HG02642 (cell line): ENCODE data around the gene SLC1A4.
"Not testable (repeated sequence)": the region's sequence is repeated elsewhere in the genome, so short reads cannot be mapped to it uniquely, and the experiment has no call there.

Experiments used
- ATAC-seq: cut with Tn5 transposase; IDR thresholded peaks from one replicate; pipeline ENCODE4 v1.9.1; 2021; ENCODE audit warnings: mild to moderate bottlenecking; ENCODE audit not compliant: unreplicated experiment, poor library complexity

The SLC1A4 gene

GRCh38 chr2:64989982-64990614 lies 899 bp downstream of the SLC1A4 start:
- ATAC-seq: peak; percentile 2

DNA sequence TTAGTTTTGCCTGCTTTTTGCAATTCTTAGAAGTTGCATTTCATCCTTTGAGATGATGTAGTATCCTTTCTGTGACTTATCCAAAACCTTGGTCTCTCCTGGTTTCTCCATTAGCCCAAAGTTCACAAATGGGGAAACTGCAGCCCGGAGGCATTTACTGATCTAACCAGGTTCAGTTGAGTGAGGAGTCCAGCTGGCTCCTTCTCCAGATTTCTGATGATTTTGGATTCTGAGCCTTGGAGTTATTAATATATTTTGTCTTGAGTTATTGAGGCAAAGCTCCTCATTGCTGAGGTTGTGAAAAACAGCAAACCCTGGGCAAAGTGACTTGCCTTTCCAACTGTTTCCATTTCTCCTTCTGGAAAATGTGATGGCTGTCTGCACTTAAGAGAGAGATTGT lies 1.7 kb downstream of the SLC1A4 start:
- no peak for ATAC-seq

GRCh38 chr2:64992218-64992617 lies 3.0 kb downstream of the SLC1A4 start:
- ATAC-seq: no peak

- no peak for ATAC-seq
These were observed 3.8 kb downstream of the SLC1A4 start for GRCh38 chr2:64992990-64993389.

GRCh38 chr2:64995041-64995440 lies 5.8 kb downstream of the SLC1A4 start:
- no peak for ATAC-seq

GRCh38 chr2:64996871-64997307 lies 7.7 kb downstream of the SLC1A4 start:
- no peak for ATAC-seq

- ATAC-seq: no peak
These were observed 9.5 kb downstream of the SLC1A4 start for GRCh38 chr2:64998658-64999061.

- no peak for ATAC-seq
These were observed 10.6 kb downstream of the SLC1A4 start for GRCh38 chr2:64999754-65000153.

GRCh38 chr2:65000644-65001043 lies 11.4 kb downstream of the SLC1A4 start:
- no peak for ATAC-seq

GRCh38 chr2:65003037-65003436 lies 13.8 kb downstream of the SLC1A4 start:
- ATAC-seq: no peak

GRCh38 chr2:65004232-65004631 lies 15.0 kb downstream of the SLC1A4 start:
- ATAC-seq: not testable (repeated sequence)

GRCh38 chr2:65013776-65014175 lies 24.6 kb downstream of the SLC1A4 start:
- no peak for ATAC-seq

DNA sequence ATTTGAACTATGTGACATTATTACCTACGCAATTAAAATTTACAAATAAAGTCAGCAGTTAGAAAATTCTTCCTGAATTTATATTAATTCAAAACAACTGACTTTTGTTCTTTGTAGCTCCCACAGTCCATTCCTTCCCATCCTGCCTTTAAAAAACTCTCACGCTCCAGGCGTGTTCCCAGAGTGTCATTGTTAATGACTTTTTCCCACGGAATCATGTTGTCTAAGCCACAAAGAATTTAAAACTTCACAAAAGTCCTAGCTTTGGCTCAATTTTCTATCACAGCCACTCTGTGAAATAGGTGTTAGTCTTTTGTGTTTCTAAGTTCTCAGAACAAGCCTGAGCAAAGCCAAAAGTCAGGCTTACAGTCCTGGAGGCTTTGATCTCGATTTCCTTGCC lies 26.5 kb downstream of the SLC1A4 start:
- no peak for ATAC-seq

- ATAC-seq: peak; percentile 64
These were observed 27.6 kb downstream of the SLC1A4 start for GRCh38 chr2:65016789-65017188.

DNA sequence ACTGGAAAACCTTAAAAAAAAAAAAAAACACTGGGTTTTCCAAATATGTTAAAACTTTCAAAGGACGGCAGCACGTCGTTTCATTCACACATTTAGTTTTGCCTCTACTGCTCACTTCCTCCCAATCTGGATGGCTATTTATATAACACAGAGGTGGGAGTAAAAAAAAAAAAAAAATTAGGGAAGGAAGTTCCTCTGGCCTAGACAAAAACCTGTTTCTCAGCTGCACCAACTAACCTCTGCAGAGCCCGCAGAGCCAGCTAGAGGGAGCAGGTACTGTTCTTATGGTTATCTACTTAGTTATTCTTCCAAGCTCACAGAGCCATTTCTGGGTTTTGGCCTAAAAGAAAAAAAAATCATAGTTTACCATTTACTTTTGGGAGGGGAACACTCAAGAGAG lies 28.1 kb downstream of the SLC1A4 start:
- ATAC-seq: no peak

GRCh38 chr2:65018141-65018582 lies 29.0 kb downstream of the SLC1A4 start:
- ATAC-seq: no peak

GRCh38 chr2:65019010-65019409 lies 29.8 kb downstream of the SLC1A4 start:
- no peak for ATAC-seq

DNA sequence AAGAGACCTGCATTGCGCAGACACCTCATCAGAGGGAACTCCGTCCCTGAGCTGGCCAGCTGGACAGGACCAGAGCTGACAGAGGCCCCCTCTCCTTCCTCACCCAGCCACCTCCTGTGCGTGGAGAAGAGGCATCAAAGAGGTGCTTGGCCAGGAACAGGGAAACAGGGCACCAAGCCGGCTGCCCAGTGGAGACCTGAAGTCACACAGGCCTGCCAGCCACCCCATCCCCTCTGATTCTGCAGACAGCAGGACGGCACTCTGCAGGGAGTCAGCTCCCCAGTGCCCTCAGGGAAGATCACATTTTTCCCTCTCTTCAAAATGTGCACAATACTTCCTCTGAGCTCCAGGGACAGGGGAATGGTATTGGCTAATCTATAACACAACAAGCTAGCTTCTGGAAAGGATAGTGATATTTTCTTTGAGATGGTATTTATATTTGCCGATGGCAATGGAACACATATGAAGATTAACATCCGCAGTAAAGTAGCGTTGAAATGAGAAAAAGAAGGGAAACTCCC lies 30.5 kb downstream of the SLC1A4 start:
- no peak for ATAC-seq

DNA sequence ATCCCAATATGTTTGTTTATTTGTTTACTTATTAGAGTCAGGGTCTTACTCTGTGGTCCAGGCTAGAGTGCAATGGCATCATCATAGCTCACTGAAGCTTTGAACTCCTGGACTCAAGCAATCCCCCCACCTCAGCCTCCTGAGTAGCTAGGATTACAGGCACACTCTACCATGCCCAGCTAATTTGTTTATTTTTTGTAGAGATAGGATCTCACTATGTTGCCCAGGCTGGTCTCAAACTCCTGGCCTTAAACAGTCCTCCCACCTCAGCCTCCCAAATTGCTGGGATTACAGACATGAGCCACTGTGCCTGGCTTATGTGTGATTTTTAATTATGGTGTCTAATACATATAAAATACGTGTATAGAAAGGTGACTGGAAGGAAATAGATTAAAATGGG lies 31.1 kb downstream of the SLC1A4 start:
- ATAC-seq: not testable (repeated sequence)

- no peak for ATAC-seq
These were observed 31.8 kb downstream of the SLC1A4 start for GRCh38 chr2:65020943-65021528.

- no peak for ATAC-seq
These were observed 32.5 kb downstream of the SLC1A4 start for GRCh38 chr2:65021709-65022108.

- no peak for ATAC-seq
These were observed 33.0 kb downstream of the SLC1A4 start for GRCh38 chr2:65022189-65022588.
